UCSD-AML1 (cell line): ENCODE data around the gene RUNX3.

Experiments
- DNase-seq: peaks from one replicate; lab custom pipeline; 2025; ENCODE audit not compliant: unreplicated experiment; lab: John Stamatoyannopoulos, UW

Gene RUNX3

DNA sequence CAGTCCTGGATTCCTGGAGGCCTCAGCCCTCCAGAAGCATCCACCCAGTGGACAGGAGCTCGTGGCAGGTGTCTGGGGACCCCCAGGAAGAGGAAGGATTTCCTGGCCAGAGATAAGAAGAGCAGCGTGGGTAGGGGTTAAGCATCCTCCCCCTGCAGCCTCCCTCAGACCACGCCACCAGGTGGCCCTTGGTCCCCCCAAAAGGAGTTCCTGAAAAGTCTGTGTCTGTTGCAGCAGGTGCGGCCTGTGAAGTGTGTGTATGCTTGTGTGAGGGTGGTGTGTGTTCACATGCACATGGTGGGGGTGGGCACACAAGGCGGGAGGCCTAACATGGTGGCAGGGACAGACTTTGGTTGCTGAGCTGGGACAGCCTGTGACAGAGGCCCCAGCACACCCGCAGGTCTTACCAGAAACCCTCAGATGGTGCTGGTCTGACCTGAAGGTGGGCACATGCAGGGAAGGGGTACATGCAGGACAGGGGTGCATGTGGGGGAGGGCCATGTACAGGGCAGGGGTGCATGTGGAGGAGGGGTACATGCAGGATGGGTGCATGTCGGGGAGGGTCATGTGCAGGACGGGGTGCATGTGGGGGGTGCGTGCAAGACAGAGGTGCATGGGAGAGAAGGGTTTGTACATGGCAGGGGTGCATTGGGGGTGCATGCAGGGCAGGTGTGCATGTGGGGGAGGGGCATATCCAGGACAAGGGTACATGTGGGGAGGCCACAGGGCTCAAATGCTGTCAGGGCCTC, 18.2 kb upstream of the RUNX3 start:
- no peak for DNase-seq

GRCh38 chr1:24946861-24947658, 17.0 kb upstream of the RUNX3 start:
- no peak for DNase-seq

- no peak for DNase-seq
These were observed 15.6 kb upstream of the RUNX3 start for GRCh38 chr1:24945354-24946326.

DNA sequence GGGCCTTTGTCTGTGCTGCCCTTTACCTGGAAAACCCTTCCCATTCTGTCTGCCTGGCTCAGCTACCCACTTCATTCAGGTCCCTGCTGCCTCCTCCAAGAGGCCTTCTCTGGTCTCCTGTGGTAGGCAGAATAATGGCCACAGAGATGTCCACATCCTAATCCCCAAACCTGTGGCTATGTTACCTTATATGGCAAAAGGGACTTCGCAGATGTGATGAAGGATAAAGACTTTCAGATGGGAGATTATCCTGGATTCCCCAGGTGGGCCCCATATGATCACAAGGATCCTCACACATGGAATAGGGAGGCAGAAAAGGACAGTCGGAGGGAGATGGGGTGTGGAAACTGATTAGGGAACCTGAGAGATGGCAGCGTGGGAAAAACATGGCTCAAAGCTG, 14.2 kb upstream of the RUNX3 start:
- DNase-seq: no peak

GRCh38 chr1:24942789-24943188, 12.7 kb upstream of the RUNX3 start:
- DNase-seq: no peak

GRCh38 chr1:24941564-24941963, 11.5 kb upstream of the RUNX3 start:
- no peak for DNase-seq

GRCh38 chr1:24940231-24940630, 10.2 kb upstream of the RUNX3 start:
- DNase-seq: no peak

DNA sequence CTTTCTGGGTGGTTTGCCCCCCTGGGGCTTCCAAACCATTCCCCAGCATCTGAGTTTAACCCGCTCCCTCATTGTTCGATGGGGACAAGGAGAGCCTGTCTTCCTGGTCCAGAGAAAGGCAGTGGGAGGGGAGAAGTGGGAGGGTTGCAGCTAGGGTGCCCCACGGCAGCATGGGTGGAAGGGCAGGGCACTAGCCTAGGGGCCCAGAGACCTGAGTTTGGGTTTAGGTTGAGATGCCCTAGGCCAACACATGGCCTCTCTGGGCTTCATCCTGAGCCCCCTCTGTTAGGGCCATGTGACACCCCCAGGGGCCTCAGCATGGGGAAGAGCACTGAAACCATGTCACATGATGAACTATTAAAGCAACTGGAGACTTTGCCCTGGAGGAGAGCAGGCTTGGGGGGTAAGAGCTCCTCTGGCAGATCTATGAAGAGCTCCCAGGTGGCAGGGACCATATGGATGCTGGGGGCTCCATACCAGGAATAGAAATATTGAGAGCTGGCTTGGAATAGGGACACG, 9.7 kb upstream of the RUNX3 start:
- DNase-seq: no peak

DNA sequence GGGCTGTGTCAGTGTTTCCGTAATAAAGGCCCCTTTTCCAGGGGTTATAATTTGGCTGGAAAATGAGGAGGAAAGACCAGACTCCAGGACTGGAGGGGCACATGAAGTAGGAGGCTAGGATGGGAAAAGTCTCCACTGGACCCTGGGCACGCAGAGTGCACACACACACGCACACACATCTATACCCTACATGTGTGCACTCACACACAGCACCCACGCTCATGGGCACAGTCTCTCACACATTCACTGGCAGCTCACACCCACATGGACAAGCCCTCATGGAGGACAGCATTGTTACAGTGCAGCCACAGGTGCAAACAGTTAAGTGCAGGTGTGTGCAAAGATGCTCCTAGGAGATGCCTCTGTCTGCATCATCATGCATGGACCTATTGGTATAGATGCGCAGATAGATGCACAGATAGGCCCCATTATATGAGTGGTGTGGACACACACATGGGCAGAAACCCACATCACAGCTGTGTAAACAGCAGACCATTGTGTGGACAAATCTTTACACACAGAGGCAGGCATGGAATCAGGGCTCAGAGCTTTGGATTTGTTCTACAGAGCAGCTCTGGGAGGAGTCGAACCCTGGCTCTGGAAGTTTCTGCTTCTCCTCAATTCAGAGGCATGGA, 9.1 kb upstream of the RUNX3 start:
- DNase-seq: no peak

GRCh38 chr1:24938276-24938675, 8.2 kb upstream of the RUNX3 start:
- no peak for DNase-seq

DNA sequence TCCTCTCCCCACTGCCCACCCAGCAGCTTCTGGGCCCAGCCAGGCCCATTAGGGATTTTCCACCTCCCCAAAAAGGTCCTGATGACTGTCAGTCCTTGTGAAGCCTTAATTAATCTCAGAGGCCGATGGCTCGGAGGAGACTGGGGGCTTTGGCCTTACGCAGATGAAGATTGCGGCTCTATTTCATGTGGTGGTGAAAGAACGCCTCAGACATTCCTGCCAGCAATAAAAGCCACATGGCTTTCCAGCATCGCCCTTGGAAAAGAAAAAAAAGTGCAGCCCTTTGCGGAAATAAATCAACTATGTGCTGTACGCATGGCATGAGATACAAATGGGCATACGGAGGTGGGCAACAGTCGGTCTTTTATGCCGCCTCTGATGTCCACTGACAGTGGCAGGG, 6.6 kb upstream of the RUNX3 start:
- DNase-seq: no peak

GRCh38 chr1:24935615-24936484, 5.8 kb upstream of the RUNX3 start:
- DNase-seq: no peak

- DNase-seq: no peak
These were observed 5.1 kb upstream of the RUNX3 start for GRCh38 chr1:24935196-24935526.

DNA sequence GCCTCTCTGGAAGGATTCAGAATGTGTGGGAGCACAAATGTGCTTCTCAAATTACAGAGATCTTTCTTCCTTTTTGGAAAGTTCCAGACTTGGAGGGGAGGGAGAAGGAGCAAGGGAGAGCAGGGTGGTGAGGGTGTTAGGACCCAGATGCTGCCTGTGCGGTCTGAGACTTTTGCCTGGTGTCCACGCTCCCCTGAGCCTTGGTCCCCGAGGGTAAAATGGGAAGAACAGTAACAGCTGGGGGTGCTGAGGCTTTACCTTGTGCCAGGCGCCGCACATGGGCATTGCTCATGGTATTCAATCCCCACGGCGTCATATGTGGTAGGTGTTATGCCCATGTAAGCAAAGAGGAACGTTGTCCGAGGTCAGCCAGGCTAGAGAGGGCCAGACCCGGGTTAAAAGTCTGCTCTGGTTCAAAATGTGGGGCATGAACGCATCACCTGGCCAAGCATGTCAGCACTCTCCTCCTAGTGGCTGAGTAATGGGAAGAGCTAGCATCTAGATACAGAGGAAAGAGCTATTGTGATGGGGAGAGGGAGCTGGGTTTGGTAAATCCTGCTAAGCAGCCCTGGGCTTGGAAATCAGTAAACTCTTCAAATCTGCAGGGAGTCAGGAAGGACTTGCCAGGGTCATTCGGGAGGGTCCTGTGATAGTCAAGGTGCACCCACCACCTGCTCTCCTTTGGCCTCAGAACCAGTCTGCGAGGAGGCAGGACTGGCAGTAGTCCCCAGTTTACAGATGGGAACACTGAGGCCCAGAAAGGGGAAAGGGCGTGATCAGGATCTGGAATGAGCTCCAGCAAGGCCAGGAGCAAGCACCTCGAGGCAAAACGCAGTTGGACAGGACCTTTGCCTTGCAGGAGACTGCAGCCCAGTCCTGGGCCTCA, 4.5 kb upstream of the RUNX3 start:
- no peak for DNase-seq

- no peak for DNase-seq
These were observed 3.4 kb upstream of the RUNX3 start for GRCh38 chr1:24933468-24933867.

GRCh38 chr1:24932725-24933294, 2.7 kb upstream of the RUNX3 start:
- DNase-seq: no peak

- DNase-seq: no peak
These were observed 2.2 kb upstream of the RUNX3 start for GRCh38 chr1:24932284-24932683.

DNA sequence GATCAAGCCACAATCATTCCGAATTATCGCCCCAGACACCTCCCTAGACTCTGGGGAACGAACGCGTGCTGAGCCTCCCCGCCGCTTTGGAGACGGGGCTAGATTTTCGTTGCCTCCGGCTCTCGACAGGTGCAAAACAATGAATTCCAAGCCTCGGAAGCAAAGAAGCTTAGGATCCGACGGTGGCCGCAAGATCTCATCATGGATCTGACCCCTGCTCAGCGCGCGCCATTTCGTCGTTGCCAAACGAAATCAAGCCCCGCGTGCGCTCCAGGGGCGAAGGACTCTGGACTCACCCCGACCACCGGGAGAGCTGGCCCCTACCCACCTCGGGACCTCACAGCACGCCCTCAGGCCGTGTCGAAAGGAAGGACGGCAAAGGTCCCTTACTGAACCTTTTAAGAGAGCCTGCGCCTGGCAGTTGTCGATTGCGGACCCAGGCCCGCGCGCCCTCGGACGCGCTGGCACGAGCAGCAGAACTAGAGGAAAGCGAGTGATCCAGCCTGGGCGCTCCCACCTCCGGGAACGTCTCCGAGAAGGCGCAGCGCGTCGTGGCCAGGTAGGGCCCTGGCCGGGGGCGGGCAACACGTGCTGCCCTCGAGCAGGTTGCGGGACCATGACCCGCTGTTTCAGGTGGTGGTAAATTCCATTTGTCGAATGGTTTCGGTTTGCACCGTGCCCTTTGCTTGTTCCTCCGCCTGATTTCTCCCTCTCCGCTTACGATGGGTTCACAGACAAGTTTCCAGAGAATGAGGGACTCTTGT, 1.6 kb upstream of the RUNX3 start:
- no peak for DNase-seq
